Upper lobe of left lung (tissue), 6 donors: ENCODE data around the gene BLMH. TPM values are rescaled to one million over a fixed set of nuclear protein-coding genes. Genes with fewer than 3 reads are reported as not detected.
A peak's percentile ranks its signal among the peaks of the same experiment; 100 is the strongest.

Experiments
- ATAC-seq, 2 donors: fragments of 200-7000 bp; cut with Tn5 transposase; one replicate each; pipeline ENCODE4 v1.9.1; 2022; ENCODE audit warnings: mild to moderate bottlenecking in 2 of 2, moderate library complexity in 2 of 2; ENCODE audit not compliant: low FRiP score in 2 of 2
- DNase-seq, 2 donors: peaks; one replicate each; pipeline ENCODE4 v3.0.0-alpha.2; 2019 to 2020
- H3K27ac ChIP-seq, 4 donors: fragments of 200-600 bp; sonication (generic); one replicate each; pipeline ENCODE4 v1.5.1; 2016 to 2019
- H3K27me3 ChIP-seq, 4 donors: fragments of 200-600 bp; sonication (generic); one replicate each; pipeline ENCODE4 v1.5.1; 2017 to 2019
- H3K36me3 ChIP-seq, 4 donors: fragments of 200-600 bp; sonication (generic); one replicate each; pipeline ENCODE4 v1.5.1; 2016 to 2019
- H3K4me1 ChIP-seq, 4 donors: fragments of 200-600 bp; sonication (generic); one replicate each; pipeline ENCODE4 v1.5.1; 2018 to 2019
- H3K4me3 ChIP-seq, 4 donors: fragments of 200-600 bp; sonication (generic); one replicate each; pipeline ENCODE4 v1.5.1; 2017 to 2019; ENCODE audit warnings: mild to moderate bottlenecking in 2 of 4, moderate library complexity in 1 of 4
- H3K9me3 ChIP-seq, 4 donors: fragments of 200-600 bp; sonication (generic); one replicate each; pipeline ENCODE4 v1.5.1; 2018 to 2019
- CTCF ChIP-seq, 6 experiments: fragments of 450-650 bp in 4 of 6; fragments of 200-600 bp in 2 of 6; sonication (generic) in 2 of 6; IDR thresholded peaks; one replicate each; pipeline ENCODE4 v1.5.1; 2016 to 2019; ENCODE audit warnings: antibody characterized with exemption in 6 of 6
- EP300 ChIP-seq, 4 donors: sonication (generic); formaldehyde crosslinking; IDR thresholded peaks; one replicate each; pipeline ENCODE4 v1.5.1; 2017; ENCODE audit warnings: antibody characterized with exemption in 4 of 4, control low read depth in 2 of 4
- POLR2A ChIP-seq, 4 donors: fragments of 450-650 bp; IDR thresholded peaks; one replicate each; pipeline ENCODE4 v1.5.1; 2016 to 2017; ENCODE audit warnings: antibody characterized with exemption in 4 of 4, mild to moderate bottlenecking in 2 of 4
- POLR2AphosphoS5 ChIP-seq, 2 donors: sonication (generic); formaldehyde crosslinking; IDR thresholded peaks; one replicate each; pipeline ENCODE4 v1.5.1; 2017; ENCODE audit warnings: antibody characterized with exemption in 2 of 2
- WGBS, 2 donors: methylation state at CpG; one replicate each; pipeline ENCODE4 v1.1.5; 2017 to 2018; 5-methylcytosine and 5-hydroxymethylcytosine counted together
- total RNA-seq, 6 donors: library from RNA; depleted of rRNA in 4 of 6; stranded (reverse); fragments of >200 nt in 4 of 6; gene quantifications; one replicate each; pipeline versions ENCODE4 v1.1.0 to v1.2.1, GENCODE V29; 2016 to 2021
- donor health status: DM: no; HTN: no; CAD: no; lungs with moderate emphysema.
- donor health status: DM: no; HTN: yes; CAD: no; lungs with severe emphysema.

The BLMH gene
- total RNA-seq, 6 donors from 2014 or later, result 16.4 to 33.6 (median 22.4) TPM

DNA sequence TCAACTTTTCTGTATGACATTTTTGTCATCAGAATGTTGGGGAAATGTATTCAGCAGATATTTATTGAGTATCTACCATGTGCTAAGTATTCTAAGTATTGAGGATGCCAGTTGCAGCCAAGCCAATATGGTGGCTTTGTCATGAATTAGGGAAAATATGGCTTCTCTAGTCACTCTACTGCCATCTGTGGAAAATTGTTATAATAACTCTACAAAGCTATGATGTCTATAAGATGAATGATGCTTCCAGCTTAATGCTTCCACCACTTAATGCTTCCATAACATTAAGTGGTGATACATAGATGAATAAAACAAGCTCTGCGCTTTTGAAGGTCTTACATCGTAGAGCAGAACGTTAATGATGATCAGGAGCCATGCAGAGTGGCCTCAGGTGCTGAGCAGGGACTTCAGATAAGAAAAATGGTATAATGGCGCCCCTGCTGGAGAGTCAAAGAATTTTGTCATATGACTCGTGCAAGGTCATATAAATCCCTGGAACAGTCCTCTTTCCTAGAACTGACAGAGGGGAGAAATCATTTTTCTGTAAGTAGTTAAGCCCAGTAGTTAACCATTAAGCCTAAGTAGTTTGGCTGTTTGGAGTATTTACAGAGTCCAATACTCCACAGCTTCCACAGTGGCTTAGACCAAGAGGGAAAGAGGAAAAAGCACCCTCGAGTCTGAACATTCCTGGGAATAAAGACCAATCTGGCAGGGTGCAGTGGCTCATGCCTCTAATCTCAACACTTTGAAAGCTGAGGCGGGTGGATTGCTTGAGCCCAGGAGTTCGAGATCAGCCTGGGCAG lies 44.8 kb upstream of the BLMH start:
- ATAC-seq (peak; percentile 75 to 76), DNase-seq (peak in 1 of 2 donors; percentile 44)
- TF ChIP-seq CTCF (IDR thresholded peaks at IDR 0.05) (peak; percentile 49 to 77 (median 67)), POLR2A (IDR thresholded peaks at IDR 0.05) (no peak), EP300 (IDR thresholded peaks at IDR 0.05) (no peak), POLR2AphosphoS5 (IDR thresholded peaks at IDR 0.05) (no peak)
- no peaks in the 10 kb centered on the region for H3K9me3 ChIP-seq
- H3K4me3 ChIP-seq, result no peak overlapping the region
- WGBS, 2 donors, result 50% methylated on average over 8 of the region's 8 CpGs
- no peaks in the 10 kb centered on the region for H3K36me3 ChIP-seq
- peaks cover 13 to 23% (median 17%) of the 10 kb centered on the region in 4 donors for H3K4me1 ChIP-seq
- H3K27ac ChIP-seq, result peak overlapping the region in 1 of 4 donors; percentile 5
- no peaks in the 10 kb centered on the region for H3K27me3 ChIP-seq

- Histone ChIP-seq H3K9me3 (no peaks in the 10 kb centered on the region), H3K36me3 (no peaks in the 10 kb centered on the region), H3K27ac (no peak overlapping the region), H3K27me3 (no peaks in the 10 kb centered on the region), H3K4me3 (no peak overlapping the region), H3K4me1 (peaks cover 0 to 7% (median 0%) of the 10 kb centered on the region in 4 donors)
- ATAC-seq, result no peak
- WGBS, 2 donors, result 91 to 94% methylated on average over 4 of the region's 4 CpGs
- no peak for DNase-seq
- TF ChIP-seq EP300 (IDR thresholded peaks at IDR 0.05) (no peak), POLR2A (IDR thresholded peaks at IDR 0.05) (no peak), POLR2AphosphoS5 (IDR thresholded peaks at IDR 0.05) (no peak), CTCF (IDR thresholded peaks at IDR 0.05) (no peak)
Measured at GRCh38 chr17:30334421-30334820, 42.7 kb upstream of the BLMH start.

- no peak for DNase-seq
- no peak for TF ChIP-seq POLR2AphosphoS5 (IDR thresholded peaks at IDR 0.05)
- no peak for TF ChIP-seq CTCF (IDR thresholded peaks at IDR 0.05)
- no peak for TF ChIP-seq POLR2A (IDR thresholded peaks at IDR 0.05)
- no peak for TF ChIP-seq EP300 (IDR thresholded peaks at IDR 0.05)
- H3K4me3 ChIP-seq, result no peak within 1 kb of the TSS
- H3K9me3 ChIP-seq, result no peaks in the 10 kb centered on the region
- no peak within 1 kb of the TSS for H3K27ac ChIP-seq
- no peaks in the 10 kb centered on the region for H3K27me3 ChIP-seq
- peaks cover 0 to 6% (median 0%) of the 10 kb centered on the region in 4 donors for H3K4me1 ChIP-seq
- WGBS, 2 donors, result 75 to 84% methylated on average over 9 of the region's 9 CpGs
- no peaks in the 10 kb centered on the region for H3K36me3 ChIP-seq
- ATAC-seq, result no peak
Measured at GRCh38 chr17:30333503-30334360, 42.0 kb upstream of the BLMH start, which contains the start of gene TMIGD1. TMIGD1 (minus strand) TSS chr17:30334057; CDS start chr17:30332133, 1,924 bp downstream.

GRCh38 chr17:30332057-30332542 lies 40.4 kb upstream of the BLMH start:
- Histone ChIP-seq H3K27ac (no peak overlapping the region), H3K9me3 (no peaks in the 10 kb centered on the region), H3K4me3 (no peak overlapping the region), H3K27me3 (no peaks in the 10 kb centered on the region), H3K36me3 (no peaks in the 10 kb centered on the region), H3K4me1 (peaks cover 0 to 2% (median 0%) of the 10 kb centered on the region in 4 donors)
- no peak for DNase-seq
- no peak for ATAC-seq
- 49 to 67% methylated on average over 4 of the region's 4 CpGs for WGBS, 2 donors
- TF ChIP-seq POLR2AphosphoS5 (IDR thresholded peaks at IDR 0.05) (no peak), CTCF (IDR thresholded peaks at IDR 0.05) (no peak), POLR2A (IDR thresholded peaks at IDR 0.05) (no peak), EP300 (IDR thresholded peaks at IDR 0.05) (no peak)
